ENCODE results near the gene DACT2. TPM values are rescaled to one million over a fixed set of nuclear protein-coding genes. Genes with fewer than 3 reads are reported as not detected.

DACT2 gene
- total and polyA plus RNA-seq, 5 donors, result 1.4 to 2.4 (median 1.9) TPM

GRCh38 chr6:168256940-168257339 lies 62.6 kb downstream of the DACT2 start:
- intact Hi-C loops (cut with DNase I), result no loop called here
- no peaks in the 10 kb centered on the region for H3K9me3 ChIP-seq (ENCODE audit: control insufficient read depth, low read length)
- ATAC-seq, result no peak
- H3K4me3 ChIP-seq (ENCODE audit: low read length), result no peak overlapping the region
- no peak for DNase-seq
- no peaks in the 10 kb centered on the region for H3K27me3 ChIP-seq (ENCODE audit: control insufficient read depth, insufficient read depth)
- no peaks in the 10 kb centered on the region for H3K4me1 ChIP-seq (ENCODE audit: control insufficient read depth, insufficient read depth, low read length)
- H3K27ac ChIP-seq (ENCODE audit: low read length), result no peak overlapping the region

Other genes starting within 250 kb of the DACT2 start
- gene FRMD1, start 240.6 kb downstream of the DACT2 start, total RNA-seq, result under 1 TPM in 1 of 4 donors, not detected in 3; 0.31 TPM
- 0.07 TPM for gene FRMD1, start 240.6 kb downstream of the DACT2 start, polyA plus RNA-seq
- gene SMOC2, start 121.4 kb upstream of the DACT2 start, total RNA-seq, result 10 to 100 TPM in 2 of 4 donors, 1 to 10 TPM in 2; 6.0 to 16.0 (median 10.3) TPM
- gene SMOC2, start 121.4 kb upstream of the DACT2 start, polyA plus RNA-seq, result 16.7 TPM